Activated T-cell treated with anti-CD3 and anti-CD28 coated beads, Interleukin-2, amount 50 U/mL, for 24 hours (primary cell): Measurements from ENCODE around the gene FBXW9.
"Not testable (repeated sequence)": the region's sequence is repeated elsewhere in the genome, so short reads cannot be mapped to it uniquely, and the experiment has no call there.

Source experiments
- DNase-seq: peaks from one replicate; pipeline ENCODE4 v3.0.0-alpha.2; 2020
- H3K27ac Mint-ChIP-seq: 2 replicates; pipeline ENCODE4 v1.8.0; 2020; ENCODE audit warnings: mild to moderate bottlenecking, mixed read lengths
- H3K27me3 Mint-ChIP-seq: 2 replicates; pipeline ENCODE4 v1.8.0; 2020; ENCODE audit warnings: mixed read lengths
- H3K36me3 Mint-ChIP-seq: 2 replicates; pipeline ENCODE4 v1.8.0; 2020; ENCODE audit warnings: low read depth, mixed read lengths
- H3K4me1 Mint-ChIP-seq: 2 replicates; pipeline ENCODE4 v1.8.0; 2020; ENCODE audit warnings: low read depth, mixed read lengths
- H3K4me3 Mint-ChIP-seq: 2 replicates; pipeline ENCODE4 v1.8.0; 2020; ENCODE audit warnings: mild to moderate bottlenecking, moderate library complexity, mixed read lengths
- H3K9me3 Mint-ChIP-seq: 2 replicates; pipeline ENCODE4 v1.8.0; 2020; ENCODE audit warnings: mixed read lengths

Gene FBXW9

GRCh38 chr19:12722566-12723380, 26.3 kb upstream of the FBXW9 start:
- DNase-seq, result peak; percentile 90
- Mint-ChIP-seq H3K4me1 (peaks cover 41% of the 10 kb centered on the region), H3K9me3 (no peaks in the 10 kb centered on the region), H3K27ac (peak overlapping the region; percentile 97), H3K4me3 (peak overlapping the region; percentile 99), H3K36me3 (peaks cover 71% of the 10 kb centered on the region), H3K27me3 (no peaks in the 10 kb centered on the region)

- Mint-ChIP-seq H3K27ac (peak overlapping the region; percentile 97), H3K4me1 (peaks cover 40% of the 10 kb centered on the region)
Observed at GRCh38 chr19:12721656-12722565, 25.5 kb upstream of the FBXW9 start.

GRCh38 chr19:12720851-12721655, 24.6 kb upstream of the FBXW9 start:
- no peaks in the 10 kb centered on the region for H3K27me3 Mint-ChIP-seq
- peak overlapping the region; percentile 92 for H3K4me3 Mint-ChIP-seq
- H3K4me1 Mint-ChIP-seq, result peaks cover 38% of the 10 kb centered on the region
- no peak for DNase-seq
- H3K36me3 Mint-ChIP-seq, result peaks cover 75% of the 10 kb centered on the region
- peak overlapping the region; percentile 93 for H3K27ac Mint-ChIP-seq
- no peaks in the 10 kb centered on the region for H3K9me3 Mint-ChIP-seq

More at GRCh38 chr19:12721656-12722565, 25.5 kb upstream of the FBXW9 start:
- peak; percentile 63 for DNase-seq
- Mint-ChIP-seq H3K9me3 (no peaks in the 10 kb centered on the region), H3K27me3 (no peaks in the 10 kb centered on the region), H3K4me3 (peak overlapping the region; percentile 99), H3K36me3 (peaks cover 73% of the 10 kb centered on the region)

DNA sequence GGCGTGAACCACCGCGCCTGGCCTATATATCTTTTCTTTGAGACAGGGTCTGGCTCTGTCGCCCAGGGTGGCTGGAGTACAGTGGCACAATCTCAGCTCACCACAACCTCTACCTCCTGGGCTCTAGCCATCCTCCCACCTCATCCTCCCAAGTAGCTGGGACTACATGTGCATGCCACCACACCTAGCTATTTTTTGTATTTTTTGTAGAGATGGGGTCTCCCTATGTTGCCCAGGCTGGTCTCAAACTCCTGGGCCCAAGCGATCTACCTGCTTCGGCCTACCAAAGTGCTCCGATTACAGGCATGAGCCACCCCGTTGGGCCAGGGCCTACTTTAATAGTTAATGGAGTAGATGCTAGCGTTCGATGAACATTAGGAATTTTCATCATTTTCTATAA, 23.9 kb upstream of the FBXW9 start:
- no peaks in the 10 kb centered on the region for H3K27me3 Mint-ChIP-seq
- peak overlapping the region; percentile 91 for H3K27ac Mint-ChIP-seq
- H3K4me3 Mint-ChIP-seq, result peak overlapping the region; percentile 92
- H3K36me3 Mint-ChIP-seq, result peaks cover 81% of the 10 kb centered on the region
- no peaks in the 10 kb centered on the region for H3K9me3 Mint-ChIP-seq
- peaks cover 38% of the 10 kb centered on the region for H3K4me1 Mint-ChIP-seq
- no peak for DNase-seq

DNA sequence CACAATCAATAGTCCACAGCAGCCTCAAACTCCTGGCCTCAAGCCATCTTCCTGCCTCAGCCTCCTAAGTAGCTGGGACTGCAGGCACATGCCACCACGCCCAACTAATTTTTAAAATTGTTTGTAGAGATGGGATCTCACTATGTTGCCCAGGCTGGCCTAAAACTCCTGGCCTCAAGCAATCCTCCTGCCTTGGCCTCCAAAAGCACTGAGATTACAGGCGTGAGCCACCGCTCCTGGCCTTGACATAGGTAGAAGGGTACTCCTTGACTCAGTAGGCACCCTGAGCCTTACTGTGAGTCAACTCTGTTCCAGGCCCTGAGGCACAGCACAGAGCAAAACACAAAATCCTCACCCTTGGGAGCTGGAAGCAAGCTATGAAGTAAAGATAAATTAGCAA, 19.5 kb upstream of the FBXW9 start:
- no peak overlapping the region for H3K4me3 Mint-ChIP-seq
- H3K4me1 Mint-ChIP-seq, result peaks cover 27% of the 10 kb centered on the region
- H3K27ac Mint-ChIP-seq, result peak overlapping the region; percentile 33
- DNase-seq, result no peak
- no peaks in the 10 kb centered on the region for H3K27me3 Mint-ChIP-seq
- H3K9me3 Mint-ChIP-seq, result no peaks in the 10 kb centered on the region
- peaks cover 91% of the 10 kb centered on the region for H3K36me3 Mint-ChIP-seq

DNA sequence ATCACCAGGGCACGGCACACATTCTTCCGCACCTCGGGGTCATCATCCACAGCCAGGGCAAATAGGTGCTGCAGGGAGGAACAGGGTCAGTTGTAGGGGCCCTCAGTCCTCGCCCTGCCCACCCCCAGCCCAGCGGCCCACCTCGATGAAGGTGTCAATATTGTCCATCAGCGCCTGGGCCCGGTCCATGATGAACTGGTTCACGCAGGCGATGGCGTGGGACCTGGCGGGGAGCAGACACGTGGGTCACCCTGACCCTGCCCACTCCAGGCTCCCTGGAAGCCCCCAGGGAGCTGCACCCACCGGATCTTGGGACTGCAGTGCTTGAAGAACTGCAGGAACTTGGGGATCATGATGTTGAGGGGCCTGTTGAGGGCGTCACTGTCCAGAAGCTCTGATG, 18.7 kb upstream of the FBXW9 start:
- H3K27me3 Mint-ChIP-seq, result no peaks in the 10 kb centered on the region
- no peak for DNase-seq
- H3K27ac Mint-ChIP-seq, result no peak overlapping the region
- H3K4me3 Mint-ChIP-seq, result no peak overlapping the region
- H3K36me3 Mint-ChIP-seq, result peaks cover 92% of the 10 kb centered on the region
- H3K4me1 Mint-ChIP-seq, result peaks cover 19% of the 10 kb centered on the region
- no peaks in the 10 kb centered on the region for H3K9me3 Mint-ChIP-seq

DNA sequence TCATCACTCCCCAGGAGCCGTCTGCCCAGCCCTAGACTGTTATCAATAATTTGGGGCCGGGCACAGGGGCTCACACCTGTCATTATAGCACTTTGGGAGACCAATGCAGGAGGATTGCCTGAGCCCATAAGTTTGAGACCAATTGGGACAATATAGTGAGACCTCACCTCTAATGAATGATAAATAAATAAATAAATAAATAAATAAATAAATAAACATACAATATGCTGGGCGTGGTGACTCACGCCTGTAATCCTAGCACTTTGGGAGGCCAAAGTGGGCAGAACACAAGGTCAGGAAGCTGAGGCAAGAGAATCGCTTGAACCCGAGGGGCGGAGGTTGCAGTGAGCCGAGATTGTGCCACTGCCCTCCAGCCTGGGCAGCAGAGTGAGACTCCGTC, 16.9 kb upstream of the FBXW9 start:
- not testable (repeated sequence) for H3K4me1 Mint-ChIP-seq, DNase-seq, H3K27ac Mint-ChIP-seq, H3K9me3 Mint-ChIP-seq, H3K4me3 Mint-ChIP-seq, H3K27me3 Mint-ChIP-seq
- peaks cover 88% of the 10 kb centered on the region for H3K36me3 Mint-ChIP-seq

- DNase-seq, H3K9me3 Mint-ChIP-seq, H3K4me1 Mint-ChIP-seq, H3K27ac Mint-ChIP-seq, H3K27me3 Mint-ChIP-seq, H3K4me3 Mint-ChIP-seq: not testable (repeated sequence)
- H3K36me3 Mint-ChIP-seq, result peaks cover 86% of the 10 kb centered on the region
Observed at GRCh38 chr19:12712077-12712476, 15.6 kb upstream of the FBXW9 start.

GRCh38 chr19:12711187-12711586, 14.8 kb upstream of the FBXW9 start:
- no peak overlapping the region for H3K4me3 Mint-ChIP-seq
- H3K36me3 Mint-ChIP-seq, result peaks cover 86% of the 10 kb centered on the region
- H3K27ac Mint-ChIP-seq, result no peak overlapping the region
- H3K27me3 Mint-ChIP-seq, result no peaks in the 10 kb centered on the region
- H3K9me3 Mint-ChIP-seq, result no peaks in the 10 kb centered on the region
- DNase-seq, result no peak
- no peaks in the 10 kb centered on the region for H3K4me1 Mint-ChIP-seq

DNA sequence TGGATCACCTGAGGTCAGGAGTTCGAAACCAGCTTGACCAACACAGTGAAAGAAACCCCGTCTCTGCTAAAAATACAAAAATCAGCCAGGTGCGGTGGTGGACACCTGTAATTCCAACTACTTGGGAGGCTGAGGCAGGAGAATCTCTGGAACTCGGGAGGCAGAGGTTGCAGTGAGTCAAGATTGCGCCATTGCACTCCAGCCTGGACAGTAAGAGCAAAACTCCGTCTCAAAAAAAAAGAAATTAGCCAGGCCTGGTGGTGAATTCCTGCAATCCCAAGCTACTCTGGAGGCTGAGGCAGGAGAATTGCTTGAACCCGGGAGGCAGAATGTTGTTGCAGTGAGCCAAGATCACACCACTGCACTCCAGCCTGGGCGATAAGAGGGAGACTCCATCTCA, 12.2 kb upstream of the FBXW9 start:
- Mint-ChIP-seq H3K4me1 (no peaks in the 10 kb centered on the region), H3K27ac (no peak overlapping the region), H3K9me3 (no peaks in the 10 kb centered on the region), H3K27me3 (no peaks in the 10 kb centered on the region), H3K4me3 (no peak overlapping the region), H3K36me3 (peaks cover 87% of the 10 kb centered on the region)
- DNase-seq, result no peak

DNA sequence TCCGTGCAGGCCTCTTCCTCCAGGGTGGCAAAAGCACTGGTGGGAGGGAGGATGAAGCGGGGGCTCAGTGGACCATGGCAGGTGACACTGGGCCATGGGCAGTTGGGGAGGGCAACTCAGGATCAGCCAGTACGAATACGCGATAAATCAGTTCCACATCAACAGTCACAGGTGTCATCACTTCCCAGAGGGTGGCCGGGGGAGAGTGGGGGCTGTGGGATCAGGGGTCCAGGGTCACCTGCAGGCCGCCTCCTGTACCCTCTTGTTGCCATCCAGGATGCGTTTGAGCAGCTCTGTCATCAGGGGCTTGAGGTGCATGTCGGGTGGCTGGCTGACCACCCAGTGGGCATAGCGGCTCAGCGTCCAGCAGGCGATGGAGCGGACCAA, 9.9 kb upstream of the FBXW9 start:
- no peaks in the 10 kb centered on the region for H3K27me3 Mint-ChIP-seq
- peak overlapping the region; percentile 30 for H3K27ac Mint-ChIP-seq
- no peak for DNase-seq
- H3K4me3 Mint-ChIP-seq, result no peak overlapping the region
- H3K9me3 Mint-ChIP-seq, result no peaks in the 10 kb centered on the region
- H3K36me3 Mint-ChIP-seq, result peaks cover 92% of the 10 kb centered on the region
- no peaks in the 10 kb centered on the region for H3K4me1 Mint-ChIP-seq

DNA sequence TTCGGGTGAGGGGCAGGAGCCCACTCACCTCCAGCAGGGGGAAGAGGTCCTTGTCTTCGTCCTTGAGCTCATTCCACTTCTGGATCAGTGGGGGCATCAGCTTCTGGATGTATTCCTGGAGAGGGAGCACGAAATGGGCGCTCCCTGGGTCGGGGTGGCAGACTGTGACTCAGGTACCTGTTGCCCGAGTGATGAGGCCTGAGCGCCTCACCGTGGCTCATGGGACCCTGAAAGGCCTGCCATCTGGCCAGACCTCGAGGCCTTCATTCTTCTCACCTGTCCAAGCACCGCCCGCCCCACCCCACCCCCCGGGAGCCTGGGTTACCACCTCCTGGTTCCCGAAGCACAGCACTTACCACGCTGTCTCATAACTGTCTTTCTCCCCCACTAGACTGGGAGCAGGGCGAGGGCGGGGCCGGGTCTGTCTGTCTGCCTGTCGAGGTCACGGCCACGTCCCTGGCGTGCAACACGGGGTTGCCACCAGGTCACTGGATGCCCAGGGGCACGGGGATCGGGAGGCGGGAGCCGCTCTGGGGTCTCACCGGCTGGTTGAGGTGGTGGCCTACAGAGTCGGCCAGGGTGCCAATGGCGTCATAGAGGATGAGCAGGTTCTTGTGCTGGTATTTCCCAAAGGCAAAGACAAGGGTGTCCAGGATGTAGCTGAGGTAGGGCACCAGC, 9.4 kb upstream of the FBXW9 start:
- no peaks in the 10 kb centered on the region for H3K27me3 Mint-ChIP-seq
- no peaks in the 10 kb centered on the region for H3K4me1 Mint-ChIP-seq
- no peaks in the 10 kb centered on the region for H3K9me3 Mint-ChIP-seq
- peaks cover 92% of the 10 kb centered on the region for H3K36me3 Mint-ChIP-seq
- DNase-seq, result no peak
- no peak overlapping the region for H3K4me3 Mint-ChIP-seq
- peak overlapping the region; percentile 30 for H3K27ac Mint-ChIP-seq

- Mint-ChIP-seq H3K27me3 (no peaks in the 10 kb centered on the region), H3K4me3 (no peak overlapping the region), H3K4me1 (no peaks in the 10 kb centered on the region), H3K36me3 (peaks cover 91% of the 10 kb centered on the region), H3K9me3 (no peaks in the 10 kb centered on the region), H3K27ac (peak overlapping the region; percentile 50)
- no peak for DNase-seq
Observed at GRCh38 chr19:12705169-12705568, 8.7 kb upstream of the FBXW9 start.

DNA sequence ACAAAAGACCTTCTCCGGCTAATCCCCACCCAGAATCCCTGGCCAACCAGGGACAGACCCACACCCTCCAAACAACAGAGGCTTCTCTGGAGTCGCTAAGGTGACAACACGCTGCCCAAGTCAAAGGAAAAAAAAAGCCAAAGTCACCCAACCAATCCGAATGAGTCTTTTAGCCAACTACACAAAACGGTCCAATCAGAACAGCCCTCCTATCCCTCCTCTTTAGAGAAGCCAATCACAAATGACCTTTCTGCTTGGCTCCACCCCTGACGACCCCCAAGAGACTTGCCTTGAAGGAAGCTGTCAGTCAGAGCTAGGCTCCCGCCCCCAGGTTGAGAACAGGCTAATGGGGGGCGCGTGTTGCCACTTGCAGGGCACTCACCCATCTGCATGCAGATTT, 6.6 kb upstream of the FBXW9 start:
- H3K4me1 Mint-ChIP-seq, result peaks cover 7% of the 10 kb centered on the region
- H3K4me3 Mint-ChIP-seq, result no peak overlapping the region
- peaks cover 91% of the 10 kb centered on the region for H3K36me3 Mint-ChIP-seq
- H3K27me3 Mint-ChIP-seq, result no peaks in the 10 kb centered on the region
- H3K27ac Mint-ChIP-seq, result peak overlapping the region; percentile 63
- DNase-seq, result no peak
- no peaks in the 10 kb centered on the region for H3K9me3 Mint-ChIP-seq
